ENCODE data around the gene LRMDA. TPM values are rescaled to one million over a fixed set of nuclear protein-coding genes. Genes with fewer than 3 reads are reported as not detected.

Gene LRMDA
- total RNA-seq, 1 donor from 2014 or later, result 5.2 TPM

DNA sequence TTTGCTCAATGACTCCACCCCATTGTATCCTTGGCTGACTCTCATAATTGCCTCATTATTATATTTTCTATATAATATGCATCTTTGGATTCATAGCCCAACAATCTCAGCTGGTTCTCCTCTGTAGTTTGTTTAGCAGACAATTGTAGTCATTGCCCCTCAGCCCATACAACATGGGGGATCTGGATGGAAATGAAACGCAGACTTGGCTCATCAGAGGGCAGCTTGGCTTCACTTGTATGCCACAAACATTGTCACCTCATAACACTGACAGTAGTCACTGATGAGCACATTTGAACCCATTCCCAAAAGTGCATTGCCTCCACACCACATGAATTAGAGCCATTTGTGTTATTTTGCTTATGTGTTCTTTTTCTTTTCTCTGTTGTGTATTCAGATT, 963.8 kb downstream of the LRMDA start:
- no peak overlapping the region for H3K27ac ChIP-seq
- H3K4me1 ChIP-seq, result peaks cover 9% of the 10 kb centered on the region
- H2AFZ ChIP-seq (replicated peaks), result no peak overlapping the region
- no peaks in the 10 kb centered on the region for H3K36me3 ChIP-seq
- no peaks in the 10 kb centered on the region for H3K36me3 Mint-ChIP-seq
- no peaks in the 10 kb centered on the region for H3K27me3 ChIP-seq
- TF ChIP-seq, protein P1, sequence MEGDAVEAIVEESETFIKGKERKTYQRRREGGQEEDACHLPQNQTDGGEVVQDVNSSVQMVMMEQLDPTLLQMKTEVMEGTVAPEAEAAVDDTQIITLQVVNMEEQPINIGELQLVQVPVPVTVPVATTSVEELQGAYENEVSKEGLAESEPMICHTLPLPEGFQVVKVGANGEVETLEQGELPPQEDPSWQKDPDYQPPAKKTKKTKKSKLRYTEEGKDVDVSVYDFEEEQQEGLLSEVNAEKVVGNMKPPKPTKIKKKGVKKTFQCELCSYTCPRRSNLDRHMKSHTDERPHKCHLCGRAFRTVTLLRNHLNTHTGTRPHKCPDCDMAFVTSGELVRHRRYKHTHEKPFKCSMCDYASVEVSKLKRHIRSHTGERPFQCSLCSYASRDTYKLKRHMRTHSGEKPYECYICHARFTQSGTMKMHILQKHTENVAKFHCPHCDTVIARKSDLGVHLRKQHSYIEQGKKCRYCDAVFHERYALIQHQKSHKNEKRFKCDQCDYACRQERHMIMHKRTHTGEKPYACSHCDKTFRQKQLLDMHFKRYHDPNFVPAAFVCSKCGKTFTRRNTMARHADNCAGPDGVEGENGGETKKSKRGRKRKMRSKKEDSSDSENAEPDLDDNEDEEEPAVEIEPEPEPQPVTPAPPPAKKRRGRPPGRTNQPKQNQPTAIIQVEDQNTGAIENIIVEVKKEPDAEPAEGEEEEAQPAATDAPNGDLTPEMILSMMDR (IDR thresholded peaks at IDR 0.05), result no peak
- no peak for TF ChIP-seq EZH2 (IDR thresholded peaks at IDR 0.05)
- no peak for TF ChIP-seq EZH2phosphoT487 (IDR thresholded peaks at IDR 0.05)
- H3K4me2 ChIP-seq, result no peak overlapping the region
- no peak overlapping the region for H3K4me3 ChIP-seq
- H3K9me3 ChIP-seq (ENCODE audit: low read depth), result no peaks in the 10 kb centered on the region
- no peak overlapping the region for H3K9ac ChIP-seq
- H3K4me1 Mint-ChIP-seq, result peaks cover 18% of the 10 kb centered on the region
- no peaks in the 10 kb centered on the region for H3K9me3 Mint-ChIP-seq
- H3K27me3 Mint-ChIP-seq (ENCODE audit: insufficient read depth, low read depth), result no peaks in the 10 kb centered on the region
- H3F3A ChIP-seq (ENCODE audit: low read depth), result no peaks in the 10 kb centered on the region
- DNase-seq (ENCODE audit: low spot score), result no peak
- H3K4me3 Mint-ChIP-seq, result no peak overlapping the region
- no peak overlapping the region for H3K27ac Mint-ChIP-seq
- no peaks in the 10 kb centered on the region for H3K79me2 ChIP-seq (ENCODE audit: low read depth)
- H4K20me1 ChIP-seq (ENCODE audit: low read depth), result no peaks in the 10 kb centered on the region

DNA sequence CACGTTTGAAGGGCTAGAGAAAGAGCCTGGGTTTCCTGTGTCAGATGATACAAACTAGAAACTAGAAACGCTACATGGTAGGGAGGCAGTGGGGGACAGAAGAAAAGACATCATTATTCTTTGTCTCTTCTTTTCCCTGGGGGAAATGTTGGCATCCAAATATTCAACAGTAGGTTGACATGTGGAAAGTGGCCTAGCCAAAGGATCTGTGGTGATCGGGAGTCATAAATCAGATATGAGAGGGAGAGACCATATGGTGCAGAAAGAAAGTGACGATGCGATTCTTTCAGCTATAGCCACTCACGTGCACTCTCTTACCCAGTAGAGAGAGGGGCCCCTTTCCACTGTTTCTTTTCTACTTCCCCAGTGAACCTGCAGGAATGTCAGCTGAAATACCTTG, 964.7 kb downstream of the LRMDA start:
- no peak overlapping the region for H3K4me3 ChIP-seq
- H3K9me3 Mint-ChIP-seq, result peaks cover 2% of the 10 kb centered on the region
- no peaks in the 10 kb centered on the region for H3K36me3 ChIP-seq
- no peak for TF ChIP-seq EZH2 (IDR thresholded peaks at IDR 0.05)
- TF ChIP-seq, protein P1 (IDR thresholded peaks at IDR 0.05), result no peak
- TF ChIP-seq EZH2phosphoT487 (IDR thresholded peaks at IDR 0.05), result no peak
- no peaks in the 10 kb centered on the region for H3F3A ChIP-seq (ENCODE audit: low read depth)
- no peak overlapping the region for H3K9ac ChIP-seq
- H3K4me1 ChIP-seq, result peaks cover 6% of the 10 kb centered on the region
- no peak overlapping the region for H3K27ac Mint-ChIP-seq
- no peaks in the 10 kb centered on the region for H4K20me1 ChIP-seq (ENCODE audit: low read depth)
- H3K36me3 Mint-ChIP-seq, result no peaks in the 10 kb centered on the region
- H3K4me2 ChIP-seq, result no peak overlapping the region
- H2AFZ ChIP-seq (replicated peaks), result no peak overlapping the region
- H3K4me1 Mint-ChIP-seq, result peaks cover 15% of the 10 kb centered on the region
- H3K27ac ChIP-seq, result no peak overlapping the region
- H3K9me3 ChIP-seq (ENCODE audit: low read depth), result no peaks in the 10 kb centered on the region
- no peaks in the 10 kb centered on the region for H3K27me3 ChIP-seq
- no peak for DNase-seq (ENCODE audit: low spot score)
- H3K27me3 Mint-ChIP-seq (ENCODE audit: insufficient read depth, low read depth), result no peaks in the 10 kb centered on the region
- H3K4me3 Mint-ChIP-seq, result no peak overlapping the region
- no peaks in the 10 kb centered on the region for H3K79me2 ChIP-seq (ENCODE audit: low read depth)

DNA sequence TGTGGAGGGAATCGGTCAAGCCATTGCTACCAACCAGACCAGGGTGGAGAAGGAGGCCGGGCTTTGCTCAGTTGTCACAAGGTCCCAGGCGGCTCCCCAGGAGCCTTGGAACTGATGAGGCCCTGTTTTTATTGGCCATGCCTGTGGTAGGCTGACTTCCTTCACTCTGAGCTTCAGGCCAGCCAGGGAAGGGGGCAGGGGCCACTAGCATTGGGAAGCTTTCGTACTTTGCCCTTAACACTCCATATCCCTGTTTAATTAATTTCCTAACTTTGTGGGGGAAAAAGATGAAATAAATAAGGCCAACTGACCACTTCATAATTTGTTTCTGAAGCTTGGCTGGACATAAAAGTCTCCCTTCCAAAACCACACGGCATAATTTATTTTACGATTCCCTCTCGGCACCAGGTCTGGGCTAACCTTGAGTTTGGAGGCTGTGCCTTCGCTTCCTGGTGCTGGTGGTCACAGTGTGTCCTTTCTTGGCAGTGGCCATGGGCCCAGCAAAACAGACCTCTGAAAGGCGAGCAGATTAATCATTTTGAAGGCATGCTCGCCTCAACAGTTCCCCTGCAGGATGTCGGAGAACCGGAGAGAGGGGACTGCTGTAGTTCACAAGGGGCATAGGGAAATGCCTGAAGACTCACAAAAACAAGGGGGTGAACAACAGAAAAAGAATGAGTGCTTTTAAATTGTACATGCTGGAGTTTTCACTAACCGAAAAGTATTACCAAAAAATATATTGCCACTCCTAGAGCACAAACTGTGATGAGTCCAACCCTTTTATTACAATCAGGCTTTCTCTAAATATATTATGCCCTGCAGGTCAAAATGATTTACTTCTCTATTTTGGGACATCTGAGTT, 966.0 kb downstream of the LRMDA start:
- H3K9ac ChIP-seq, result no peak overlapping the region
- no peak overlapping the region for H3K4me2 ChIP-seq
- peaks cover 12% of the 10 kb centered on the region for H3K4me1 Mint-ChIP-seq
- no peaks in the 10 kb centered on the region for H3F3A ChIP-seq (ENCODE audit: low read depth)
- no peaks in the 10 kb centered on the region for H3K9me3 ChIP-seq (ENCODE audit: low read depth)
- no peaks in the 10 kb centered on the region for H3K4me1 ChIP-seq
- no peaks in the 10 kb centered on the region for H3K36me3 ChIP-seq
- no peak for TF ChIP-seq EZH2phosphoT487 (IDR thresholded peaks at IDR 0.05)
- no peak for TF ChIP-seq EZH2 (IDR thresholded peaks at IDR 0.05)
- TF ChIP-seq, protein P1 (IDR thresholded peaks at IDR 0.05), result no peak
- no peaks in the 10 kb centered on the region for H3K27me3 Mint-ChIP-seq (ENCODE audit: insufficient read depth, low read depth)
- H3K4me3 ChIP-seq, result no peak overlapping the region
- H3K27me3 ChIP-seq, result no peaks in the 10 kb centered on the region
- H3K36me3 Mint-ChIP-seq, result no peaks in the 10 kb centered on the region
- H3K79me2 ChIP-seq (ENCODE audit: low read depth), result no peaks in the 10 kb centered on the region
- no peak overlapping the region for H2AFZ ChIP-seq (replicated peaks)
- no peaks in the 10 kb centered on the region for H4K20me1 ChIP-seq (ENCODE audit: low read depth)
- H3K27ac Mint-ChIP-seq, result peak overlapping the region; percentile 18
- no peak for DNase-seq (ENCODE audit: low spot score)
- no peak overlapping the region for H3K4me3 Mint-ChIP-seq
- H3K27ac ChIP-seq, result no peak overlapping the region
- peaks cover 5% of the 10 kb centered on the region for H3K9me3 Mint-ChIP-seq

All from neural progenitor cell (in vitro differentiated cells).